Epithelial cell of proximal tubule (primary cell): ENCODE data around the gene RGR. TPM values are rescaled to one million over a fixed set of nuclear protein-coding genes. Genes with fewer than 3 reads are reported as not detected.

Source experiments
- DNase-seq: peaks from one replicate; pipeline ENCODE4 v3.0.0-alpha.2; 2011; ENCODE audit warnings: low read depth
- H3K4me3 ChIP-seq: 2 replicates; pipeline ENCODE4 v1.5.1; 2011; ENCODE audit warnings: low read depth, mild to moderate bottlenecking, low read length
- CTCF ChIP-seq: conservative IDR thresholded peaks from 2 replicates; pipeline ENCODE4 v1.5.1; 2012; ENCODE audit warnings: low read depth, mild to moderate bottlenecking, low read length
- total RNA-seq: library from RNA; depleted of rRNA; stranded (reverse); fragments of >200 nt; gene quantifications from 2 replicates; pipeline ENCODE4 v1.2.3, GENCODE V29; 2015

RGR gene
- not detected in 2 replicates for total RNA-seq

GRCh38 chr10:84244651-84245270 is at the start of gene RGR:
Gene RGR, plus strand, starts transcription at chr10:84245053. Its CDS starts 38 bp downstream, at chr10:84245091.
- H3K4me3 ChIP-seq, result no peak within 1 kb of the TSS
- no peak for DNase-seq

GRCh38 chr10:84196083-84196482 is 48.8 kb upstream of the RGR start:
- DNase-seq, result no peak
- TF ChIP-seq CTCF, result no peak
- no peak overlapping the region for H3K4me3 ChIP-seq

More at GRCh38 chr10:84244651-84245270, at the start of gene RGR:
- TF ChIP-seq CTCF, result no peak

- DNase-seq, result no peak
- no peak for TF ChIP-seq CTCF
- no peak overlapping the region for H3K4me3 ChIP-seq
Observed at GRCh38 chr10:84196941-84197340, 47.9 kb upstream of the RGR start.

GRCh38 chr10:84197643-84198042 is 47.2 kb upstream of the RGR start:
- TF ChIP-seq CTCF, result no peak
- no peak overlapping the region for H3K4me3 ChIP-seq
- DNase-seq, result no peak

GRCh38 chr10:84198206-84198915 is 46.5 kb upstream of the RGR start:
- DNase-seq, result no peak

GRCh38 chr10:84200537-84201243 is 44.2 kb upstream of the RGR start:
- TF ChIP-seq CTCF, result no peak
- no peak for DNase-seq
- H3K4me3 ChIP-seq, result no peak overlapping the region

More at GRCh38 chr10:84198206-84198915, 46.5 kb upstream of the RGR start:
- no peak for TF ChIP-seq CTCF
- H3K4me3 ChIP-seq, result no peak overlapping the region
